Measurements from ENCODE around the gene KBTBD12.

The KBTBD12 gene

DNA sequence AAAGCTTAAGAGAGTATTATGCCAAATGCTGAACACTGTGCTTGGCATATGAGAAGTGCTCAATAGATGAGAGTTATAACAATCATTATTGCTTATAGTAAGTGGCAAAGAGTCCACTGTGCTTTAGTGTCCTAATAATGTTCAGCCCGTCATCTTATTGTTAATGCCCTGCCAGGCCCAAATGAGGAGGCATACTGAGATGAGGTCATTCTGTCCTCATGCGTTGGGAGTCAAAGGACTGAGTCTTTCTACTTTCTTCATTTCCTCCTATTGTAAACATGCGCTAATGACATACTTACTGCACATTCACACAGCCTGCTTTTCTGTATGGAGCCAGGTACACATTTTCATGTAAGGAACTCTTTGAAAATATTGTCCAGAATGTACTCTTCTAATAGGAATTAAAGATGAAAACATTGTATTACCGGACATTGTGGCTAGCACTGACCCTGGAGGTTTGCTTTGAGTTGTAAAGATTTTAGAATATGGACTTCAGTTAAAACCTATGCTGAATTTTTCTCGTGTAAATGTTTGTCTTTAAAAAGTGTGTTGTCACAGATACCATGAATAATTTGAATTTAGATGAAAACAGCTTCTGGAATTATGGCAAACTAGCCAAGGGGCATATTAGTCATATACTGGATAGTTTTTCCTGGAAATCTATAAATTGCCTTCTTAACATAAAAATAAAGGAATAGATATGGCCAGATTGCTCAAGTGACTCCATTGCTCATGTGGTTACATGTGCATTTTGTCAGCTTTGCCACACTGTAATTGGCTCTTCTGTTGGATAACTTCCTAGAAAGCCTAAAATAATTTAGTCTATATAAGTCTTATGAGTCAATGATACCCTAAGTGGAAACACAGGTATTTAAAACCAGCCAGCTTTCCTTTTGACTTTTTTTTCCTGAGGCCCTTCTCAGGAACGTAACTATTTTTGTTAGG is 38.3 kb downstream of the KBTBD12 start:
- no peak for DNase-seq

DNA sequence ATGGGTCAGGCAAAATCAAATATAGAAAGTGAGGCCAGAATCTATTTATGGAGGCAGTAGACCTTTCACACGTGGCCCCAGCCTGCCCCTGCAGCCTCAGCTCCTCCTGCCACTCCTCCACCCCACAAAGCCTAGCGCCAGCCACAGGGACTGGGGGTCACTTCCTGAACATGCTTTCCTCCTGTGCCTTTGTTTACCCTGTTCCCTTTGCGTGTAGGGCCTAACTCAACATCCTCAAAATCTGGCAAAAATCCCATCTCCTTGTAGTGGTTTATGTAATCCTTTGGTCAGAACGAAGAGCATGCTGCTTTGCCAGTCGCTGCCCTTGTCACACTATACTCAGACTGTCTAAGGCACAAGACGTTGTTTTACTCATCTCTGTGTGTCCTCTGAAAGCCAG is 39.6 kb downstream of the KBTBD12 start:
- no peak for DNase-seq

DNA sequence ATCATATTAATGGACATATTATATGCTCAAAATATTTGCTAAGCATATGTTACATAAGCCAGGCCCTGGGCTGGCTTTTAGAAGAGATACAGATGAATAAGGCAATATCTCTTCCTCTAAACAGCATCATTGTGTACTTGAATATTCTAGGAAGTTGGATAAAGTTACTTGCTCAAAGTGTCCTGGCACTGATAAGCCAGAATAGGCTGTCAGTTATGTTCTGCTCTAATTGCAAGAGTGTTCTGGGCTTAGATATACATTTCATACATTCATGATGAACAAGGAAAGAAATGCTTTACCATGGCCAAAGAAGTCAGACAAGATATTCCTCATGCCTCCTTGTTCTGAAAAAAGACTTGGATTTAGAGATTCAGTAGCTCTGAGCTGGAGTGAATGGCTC is 40.7 kb downstream of the KBTBD12 start:
- DNase-seq, result no peak

DNA sequence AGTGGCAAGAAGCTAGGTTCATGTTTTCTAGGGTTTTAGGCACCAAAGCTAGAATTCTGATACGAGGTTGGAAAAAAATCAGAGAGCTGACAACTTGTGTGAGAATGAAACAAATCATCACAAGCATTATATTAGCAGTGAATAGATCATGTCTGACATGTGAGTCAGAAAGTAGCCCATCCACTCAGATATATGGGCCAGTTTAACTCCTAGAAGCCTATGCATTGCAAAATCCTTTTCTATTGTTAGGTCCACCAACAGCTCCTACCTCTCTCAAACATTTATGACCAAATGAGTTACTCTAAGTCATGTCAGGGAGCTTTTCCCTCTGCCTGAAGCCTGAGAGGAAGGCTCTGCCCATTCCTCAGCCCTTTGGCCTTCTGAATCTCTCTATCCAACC is 44.0 kb downstream of the KBTBD12 start:
- no peak for DNase-seq

DNA sequence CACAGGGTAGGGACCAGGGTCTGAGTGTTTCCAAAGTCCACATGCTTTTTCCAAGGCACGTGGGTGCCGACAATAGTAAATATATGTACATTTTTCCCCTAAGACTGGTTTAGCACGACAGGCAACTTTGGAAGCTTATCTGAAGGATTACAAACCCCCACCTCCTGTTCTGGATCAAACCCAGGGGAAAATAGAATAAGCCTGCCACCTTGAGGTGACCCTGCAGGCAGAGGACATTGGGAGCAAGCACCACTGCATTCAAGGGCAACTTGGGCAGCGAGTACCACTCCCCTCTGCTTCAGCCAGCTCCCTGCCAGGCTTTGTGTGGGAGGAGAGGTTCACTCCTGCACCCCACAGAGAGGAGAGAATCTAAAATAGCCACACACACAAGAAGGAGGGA is 44.8 kb downstream of the KBTBD12 start:
- DNase-seq, result peak; percentile 24

DNA sequence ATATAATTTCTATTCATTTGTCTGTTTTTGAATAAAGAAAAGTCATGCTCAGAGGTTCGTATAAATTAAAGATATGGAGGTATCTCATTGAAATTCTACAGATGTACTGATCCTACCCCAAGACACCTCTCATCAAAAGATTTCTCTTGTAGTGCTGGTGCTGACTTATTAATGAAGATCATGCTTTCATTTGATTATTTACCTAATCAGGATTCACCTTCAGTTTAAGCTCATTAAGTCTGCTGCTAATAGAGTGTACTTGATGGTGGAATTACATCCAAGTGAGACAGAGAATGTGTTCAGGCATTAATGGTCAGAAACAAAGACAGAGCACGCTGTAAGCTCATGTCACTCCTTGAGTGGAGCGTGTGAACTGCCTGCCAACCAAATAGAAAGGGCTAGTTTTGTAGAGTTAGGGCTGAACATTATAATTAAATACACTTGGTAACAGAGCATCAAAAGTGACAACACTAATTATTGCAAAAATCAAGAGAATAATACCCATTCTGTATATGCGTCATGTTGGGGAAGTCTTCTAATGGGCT is 45.5 kb downstream of the KBTBD12 start:
- no peak for DNase-seq

DNA sequence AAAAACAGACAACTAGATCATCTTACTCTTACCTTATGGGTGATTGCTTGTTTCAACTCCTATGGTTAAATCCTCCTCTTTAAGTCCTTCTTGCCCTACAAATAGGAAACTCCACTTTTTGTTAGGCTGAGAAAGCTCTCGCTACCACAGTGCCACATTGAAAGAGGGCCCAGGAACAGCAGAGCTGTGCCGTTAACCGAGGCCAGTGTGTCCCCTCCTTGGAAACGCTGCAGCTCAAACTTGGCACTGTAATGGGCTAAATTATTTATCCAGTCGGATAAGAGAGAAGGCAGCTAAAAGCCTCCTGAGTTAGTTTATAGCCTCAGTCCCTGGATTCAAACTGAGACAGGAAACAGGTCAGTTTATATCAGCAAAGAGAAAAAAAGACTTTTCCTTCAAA is 46.1 kb downstream of the KBTBD12 start:
- DNase-seq, result no peak

DNA sequence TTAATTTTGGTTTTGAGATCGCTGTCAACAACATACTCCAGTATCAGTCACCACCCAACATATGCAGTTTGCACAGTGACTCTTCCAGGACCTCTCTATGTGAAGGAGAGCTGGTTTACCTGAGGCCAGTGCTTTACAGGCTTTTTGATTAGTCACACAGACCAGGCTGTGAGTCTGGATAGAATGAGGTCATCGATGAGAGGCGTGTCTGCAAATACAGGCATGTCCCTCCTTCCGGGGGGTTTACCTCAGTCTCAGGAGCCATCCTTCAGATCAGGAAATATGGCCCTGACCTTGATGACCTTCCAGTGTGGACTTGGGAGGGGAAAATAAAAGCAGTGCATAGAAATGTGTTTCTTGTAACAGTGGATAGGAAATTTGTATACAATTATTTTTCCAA is 46.9 kb downstream of the KBTBD12 start:
- no peak for DNase-seq

DNA sequence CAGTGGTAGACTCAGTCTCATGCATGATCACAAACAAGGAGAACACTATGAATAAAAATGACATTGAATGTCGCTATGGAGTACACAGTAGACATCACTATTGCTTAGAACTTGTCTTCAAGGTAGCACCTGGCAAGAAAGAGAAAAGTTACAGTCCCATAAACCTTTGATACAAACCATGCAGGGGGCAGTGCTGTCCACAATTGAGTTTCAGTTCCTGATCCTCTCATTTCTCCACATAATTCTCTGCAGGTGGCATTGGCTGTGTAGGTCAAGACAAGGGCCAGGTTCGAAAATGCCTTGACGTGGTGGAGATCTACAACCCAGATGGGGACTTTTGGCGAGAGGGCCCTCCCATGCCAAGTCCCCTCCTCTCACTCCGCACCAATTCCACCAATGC is 47.9 kb downstream of the KBTBD12 start:
- DNase-seq, result no peak

DNA sequence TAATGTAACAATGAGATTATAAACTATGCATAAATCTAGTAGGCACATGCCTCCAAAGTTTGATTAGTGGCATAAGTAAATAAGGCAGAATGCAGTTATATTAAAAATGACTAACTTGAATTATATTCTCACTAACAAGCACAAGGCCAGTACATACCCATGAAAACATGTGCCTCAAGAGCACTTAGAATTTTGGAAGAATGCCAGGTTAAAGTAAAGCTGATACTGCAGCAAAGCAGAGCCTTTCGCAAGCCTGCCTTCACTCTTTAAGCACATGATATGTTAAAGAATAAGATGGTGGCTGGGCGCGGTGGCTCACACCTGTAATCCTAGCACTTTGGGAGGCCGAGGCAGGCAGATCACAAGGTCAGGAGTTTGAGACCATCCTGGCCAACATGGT is 49.0 kb downstream of the KBTBD12 start:
- no peak for DNase-seq

DNA sequence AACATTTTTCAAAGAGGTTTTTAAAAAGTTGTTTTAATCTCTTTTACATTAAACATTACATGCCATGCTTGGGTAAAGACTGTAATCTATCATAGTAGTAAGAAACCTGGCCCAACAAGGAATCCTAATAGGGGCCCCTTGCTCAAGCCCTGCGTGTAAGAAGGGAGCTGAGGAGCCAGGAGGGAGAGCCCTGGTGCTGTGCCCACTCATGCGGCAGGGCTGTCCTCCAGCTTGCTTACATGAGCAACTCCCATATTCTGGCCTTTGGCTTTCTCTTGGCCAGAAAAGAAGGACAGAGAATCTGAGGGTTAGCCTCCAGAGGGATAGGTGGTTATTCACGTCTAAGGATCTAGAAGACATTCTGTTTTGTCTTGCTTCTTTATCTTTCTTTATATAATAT is 49.8 kb downstream of the KBTBD12 start:
- no peak for DNase-seq

DNA sequence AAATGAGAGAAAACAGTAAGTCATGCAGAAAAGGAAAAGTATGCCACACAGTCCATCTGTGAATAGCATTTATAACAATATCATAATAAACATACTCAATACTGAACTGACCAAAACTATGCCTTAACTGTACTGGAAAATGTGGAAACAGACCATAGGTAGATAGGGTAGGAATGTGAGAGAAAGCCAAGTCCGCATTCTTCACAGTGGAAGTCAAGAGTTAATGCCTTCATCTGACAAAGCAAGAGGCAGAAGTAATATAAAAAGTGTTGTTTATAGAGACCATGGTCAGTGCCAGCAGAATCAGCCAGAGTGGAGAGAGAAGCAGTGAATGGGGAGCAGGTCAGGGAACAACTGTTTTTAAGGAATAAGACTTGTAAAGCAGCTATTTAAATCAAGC is 52.3 kb downstream of the KBTBD12 start:
- DNase-seq, result no peak

DNA sequence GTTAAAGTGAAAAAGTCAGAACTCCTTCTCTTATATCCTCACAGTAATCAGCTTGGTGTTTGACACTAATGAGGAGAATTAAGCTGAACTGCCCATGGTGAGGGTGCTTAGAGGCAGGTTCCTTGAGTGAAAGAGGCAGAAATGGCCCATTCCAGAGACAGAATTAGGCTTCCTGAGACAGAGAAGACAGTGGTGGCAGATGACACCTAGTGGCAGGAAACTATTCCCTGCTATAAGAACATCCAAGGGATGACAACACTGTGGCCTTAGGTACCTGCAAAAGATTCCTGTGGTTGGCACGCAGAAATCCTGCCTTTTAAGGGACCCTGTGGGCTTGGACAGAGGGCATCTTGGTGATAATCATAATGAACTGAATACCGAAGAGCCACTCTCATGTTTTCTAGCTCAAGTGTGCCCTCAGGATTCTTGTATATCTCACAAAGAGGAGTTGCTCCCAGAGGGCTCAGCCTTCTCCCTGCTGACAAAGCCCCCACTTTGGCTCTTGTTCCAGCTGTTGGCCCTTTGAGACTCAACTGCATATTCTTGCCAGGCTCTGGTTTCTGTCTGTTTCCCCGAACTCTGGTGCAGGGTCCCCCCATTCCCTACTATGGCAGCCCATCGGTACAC is 56.0 kb downstream of the KBTBD12 start:
- peak; percentile 54 for DNase-seq

DNA sequence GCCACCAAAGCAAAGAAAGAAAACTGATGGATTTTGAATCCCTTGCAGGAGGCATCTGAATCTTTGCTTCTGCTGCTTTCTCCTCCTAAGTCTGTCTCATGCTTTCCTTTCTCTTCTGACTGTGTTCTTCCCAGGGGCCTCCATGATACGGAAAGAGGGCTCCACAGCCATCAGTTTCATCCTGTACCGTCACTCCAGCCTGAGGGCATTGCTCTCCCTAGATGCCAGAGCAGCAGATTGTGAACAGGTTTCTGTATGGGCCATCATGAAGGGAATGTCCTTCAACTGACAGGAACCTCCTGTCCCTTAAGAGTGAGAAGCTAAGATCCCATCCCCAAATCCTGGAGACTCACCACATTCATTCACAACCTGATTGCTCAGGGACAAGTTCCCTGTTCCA is 59.2 kb downstream of the KBTBD12 start:
- no peak for DNase-seq

DNA sequence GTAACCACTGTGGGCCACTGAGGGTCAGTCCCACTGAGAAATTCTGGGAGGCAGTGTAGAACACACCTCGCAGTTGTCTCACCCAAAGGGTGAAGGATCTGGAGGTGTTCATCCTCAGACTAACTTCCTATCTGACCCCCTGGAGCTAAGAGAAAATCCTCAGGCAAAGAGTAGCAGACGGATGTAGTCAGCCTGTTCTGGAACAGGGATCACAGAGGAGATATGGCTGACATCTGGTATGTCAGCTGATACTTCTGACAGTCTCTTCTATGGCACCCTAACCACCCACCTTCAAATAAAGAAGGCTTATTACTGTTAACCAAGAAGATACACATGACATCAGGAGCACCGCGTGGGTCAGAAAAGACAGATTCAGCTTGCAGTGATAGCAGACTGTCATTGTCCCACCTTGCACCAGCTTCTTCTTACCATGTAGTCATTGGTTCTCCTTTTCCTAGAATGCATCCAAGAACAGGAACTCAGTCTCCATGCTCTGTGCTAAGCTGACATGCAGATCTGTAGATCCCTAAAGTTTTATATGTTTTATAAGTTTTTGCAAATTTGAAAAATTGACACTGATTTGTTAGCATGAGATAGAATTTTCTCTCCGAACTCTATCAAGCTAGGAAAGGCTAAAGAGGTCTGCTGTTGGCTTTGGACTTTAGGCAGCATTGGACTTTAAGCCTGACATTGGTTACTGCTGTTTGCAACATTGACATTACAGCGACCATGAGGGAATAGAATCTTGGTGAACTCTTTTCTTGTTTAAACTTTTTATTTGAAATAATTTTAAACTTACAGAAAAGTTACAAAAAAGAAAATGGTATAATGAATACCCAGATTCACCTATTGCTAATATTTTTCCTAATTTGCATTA is 60.4 kb downstream of the KBTBD12 start:
- DNase-seq, result no peak

DNA sequence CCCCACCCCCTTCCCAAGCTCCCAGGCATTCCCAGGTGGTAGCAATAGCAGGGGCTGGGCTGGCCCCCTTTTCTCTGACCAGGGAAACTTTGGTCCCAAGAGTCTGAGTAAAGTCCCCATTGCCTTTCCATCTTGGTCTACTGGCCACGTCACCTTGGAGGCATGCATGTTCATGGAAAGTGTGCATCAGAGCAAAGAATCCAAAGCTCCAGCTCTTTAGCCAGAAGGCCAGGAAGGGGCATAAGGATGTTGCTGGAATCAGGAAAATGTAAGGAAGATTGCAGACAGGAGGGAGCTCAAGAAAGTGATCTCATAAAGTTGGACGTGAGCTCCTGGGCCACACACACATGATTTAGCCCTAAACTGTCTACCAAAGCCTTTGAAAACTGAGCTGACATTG is 63.6 kb downstream of the KBTBD12 start:
- no peak for DNase-seq

DNA sequence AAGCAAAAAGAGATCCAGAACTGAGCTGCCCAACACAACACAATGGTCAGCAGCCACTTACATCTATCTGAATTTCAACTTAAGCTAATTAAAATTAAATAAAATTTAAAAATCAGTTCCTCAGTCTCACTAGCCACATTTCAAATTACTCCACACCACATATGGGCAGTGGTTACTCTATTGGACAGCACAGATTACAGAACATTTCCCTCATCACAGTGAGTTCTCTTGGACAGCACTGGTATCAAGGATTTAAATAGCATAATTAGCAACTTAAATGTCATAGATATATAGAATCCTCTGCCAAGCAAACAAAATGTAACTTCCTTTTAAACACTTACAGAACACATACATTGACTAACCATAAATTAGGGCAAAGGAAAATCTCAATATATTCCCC is 64.4 kb downstream of the KBTBD12 start:
- DNase-seq, result no peak

DNA sequence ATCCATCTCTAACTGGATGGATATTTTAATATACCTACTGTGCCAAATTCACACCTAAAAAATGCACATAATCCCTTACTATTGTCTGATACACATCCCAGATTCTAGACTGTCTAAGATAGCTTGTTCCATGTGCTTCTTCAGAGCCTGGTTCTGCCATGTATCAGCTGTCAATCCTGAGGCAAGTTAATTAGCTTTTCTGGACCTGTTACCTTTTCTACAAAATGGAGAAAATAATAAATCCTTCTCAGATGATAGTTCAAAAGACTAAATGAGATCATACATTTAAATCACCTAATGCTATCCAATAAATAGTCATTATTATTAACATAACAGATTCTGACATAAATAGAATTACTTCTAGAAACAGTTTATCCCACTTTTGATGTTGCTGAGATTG is 66.1 kb downstream of the KBTBD12 start:
- DNase-seq, result no peak

DNA sequence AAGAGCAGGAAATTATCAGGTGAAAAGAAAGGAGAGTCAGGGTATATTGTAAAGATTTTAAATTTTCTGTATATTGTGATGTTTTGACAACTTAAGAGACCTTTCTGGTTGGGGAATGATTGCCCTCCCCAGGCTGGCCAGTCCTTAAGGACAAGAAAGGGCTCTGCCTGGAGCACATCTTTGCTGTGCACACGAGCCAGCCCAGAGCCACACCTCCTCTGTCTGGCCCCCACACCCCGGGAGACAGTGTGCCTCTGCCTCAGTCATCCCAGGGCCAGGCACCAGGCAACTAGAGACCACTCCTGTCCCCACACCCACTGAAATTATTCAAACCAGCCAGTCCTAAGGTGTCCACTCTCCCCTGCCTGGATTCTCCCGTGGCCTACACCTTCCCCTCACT is 67.1 kb downstream of the KBTBD12 start:
- no peak for DNase-seq

DNA sequence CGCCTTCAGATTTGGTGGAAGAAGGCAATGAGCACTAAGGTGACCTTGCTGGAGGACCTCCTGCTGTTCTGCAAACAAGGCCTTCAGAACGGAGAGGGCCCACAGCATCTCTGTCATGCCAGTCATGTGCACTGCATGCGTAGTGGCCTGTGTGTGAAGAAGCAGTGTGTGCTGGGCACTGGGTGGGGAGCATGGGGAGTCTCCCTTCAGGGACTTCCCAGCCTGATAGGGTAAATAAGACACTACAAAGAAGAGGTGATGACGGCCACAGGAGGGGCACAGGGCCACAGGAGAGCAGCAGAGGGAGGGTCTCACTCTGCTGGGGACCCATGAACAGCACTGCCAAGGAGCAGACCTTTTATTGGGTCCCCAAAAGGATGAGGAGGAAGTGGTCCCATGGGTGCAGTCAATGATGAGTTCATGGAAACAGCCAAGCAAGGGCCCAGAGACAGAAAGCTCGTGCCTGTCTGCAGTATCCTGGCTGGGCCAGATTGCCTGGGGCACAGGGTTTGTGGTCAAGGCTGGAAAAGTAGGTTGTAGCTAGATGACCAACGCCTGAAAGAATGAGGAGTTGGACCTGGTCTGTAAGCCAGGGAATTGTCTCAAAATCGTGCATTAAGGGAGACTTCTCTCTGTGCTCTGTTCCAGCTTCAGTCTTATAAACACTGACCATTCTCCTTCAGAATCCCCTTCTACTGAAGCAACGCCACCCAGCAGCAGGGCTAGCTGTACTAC is 69.4 kb downstream of the KBTBD12 start:
- DNase-seq, result no peak

DNA sequence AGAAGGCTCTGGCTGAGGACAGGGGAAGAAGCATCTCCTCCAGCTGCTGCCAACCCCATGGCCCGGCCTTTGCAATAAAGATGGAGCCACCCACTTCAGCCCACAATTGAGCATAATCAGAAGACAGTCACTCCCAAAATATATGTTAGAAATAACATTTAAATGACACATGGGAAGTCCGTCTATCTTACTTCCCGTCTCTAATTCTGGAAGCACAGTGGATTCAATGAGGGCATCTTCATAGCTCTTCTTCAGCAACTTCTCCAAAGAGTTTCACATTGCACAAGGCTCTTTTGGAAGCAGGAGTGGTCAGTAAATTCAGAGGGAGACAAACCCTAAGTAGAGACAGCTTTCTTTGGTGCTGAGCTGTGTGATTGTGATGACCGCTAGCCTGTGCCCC is 70.2 kb downstream of the KBTBD12 start:
- no peak for DNase-seq

DNA sequence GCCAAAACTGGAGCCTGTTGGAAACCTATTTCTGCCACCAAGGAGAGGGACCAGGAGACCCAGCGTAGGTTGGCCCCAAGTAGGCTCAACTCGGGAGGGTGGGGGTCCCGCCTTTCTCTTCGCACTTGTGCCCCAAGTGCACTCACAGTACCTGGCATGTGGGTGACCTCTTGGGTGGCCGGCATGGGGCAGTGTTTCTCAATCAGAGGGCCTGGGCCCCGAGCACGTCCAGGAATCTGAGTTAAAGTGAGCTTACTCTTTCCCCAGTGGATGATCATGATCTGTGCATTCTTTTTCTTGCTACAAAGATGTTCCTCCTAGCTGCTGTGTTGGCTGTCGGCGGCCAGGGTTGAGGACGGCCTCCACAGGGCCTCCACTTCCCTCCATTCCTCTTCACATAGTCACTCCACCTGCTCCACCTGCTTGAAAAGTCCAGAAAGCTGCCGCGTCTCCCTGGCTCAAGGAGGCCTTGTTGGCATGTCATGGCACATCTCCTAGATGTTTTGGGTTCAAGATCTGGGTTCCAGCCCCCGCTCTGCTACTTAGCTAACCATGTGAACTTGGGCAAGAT is 70.7 kb downstream of the KBTBD12 start:
- no peak for DNase-seq

Measured in NCI-H526 treated with DMSO at 0.1 percent for 48 hours (cell line).